ENCODE data around the gene SEC14L2.
"Not testable (repeated sequence)": the region's sequence is repeated elsewhere in the genome, so short reads cannot be mapped to it uniquely, and the experiment has no call there.

SEC14L2 gene

DNA sequence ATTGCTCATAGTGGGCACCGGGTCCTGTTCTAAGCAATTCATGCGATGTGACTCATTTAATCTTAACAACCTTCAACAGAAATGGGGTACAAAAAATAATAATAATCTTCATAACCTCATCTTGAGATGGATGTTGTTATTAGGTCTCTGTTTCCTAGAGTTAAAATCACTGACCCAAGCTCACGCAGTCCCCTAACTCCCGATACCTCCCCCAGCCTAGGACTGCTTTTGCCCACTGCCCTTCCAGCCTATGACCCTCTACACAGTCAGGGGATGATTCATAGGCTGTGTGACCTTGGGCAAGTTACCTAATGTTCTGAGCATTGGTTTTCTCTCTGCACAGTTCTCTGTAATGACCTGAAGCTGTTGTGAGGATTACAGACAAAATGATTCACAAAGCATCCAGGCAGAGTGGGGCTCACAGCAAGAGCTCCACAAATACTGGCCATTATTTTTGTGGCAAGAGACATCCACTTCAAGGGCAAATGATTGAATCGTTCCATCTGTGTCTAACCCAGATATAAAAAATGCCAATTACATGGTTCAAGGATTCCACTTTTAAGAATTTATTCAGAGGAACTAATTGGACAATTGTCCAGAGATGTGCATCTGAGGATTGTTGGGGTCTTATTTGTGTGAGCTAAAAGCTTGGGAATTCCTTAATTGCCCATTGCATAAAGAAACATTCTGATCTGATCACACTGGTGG lies 48.8 kb downstream of the SEC14L2 start:
- H3K36me3 ChIP-seq (ENCODE audit: control insufficient read depth, insufficient read depth, low read length, severe bottlenecking), result no peaks in the 10 kb centered on the region
- peak; percentile 15 for DNase-seq (ENCODE audit: low read depth)
- no peaks in the 10 kb centered on the region for H3K9me3 ChIP-seq (ENCODE audit: control insufficient read depth, low read length)
- H3K4me3 ChIP-seq (ENCODE audit: low read length), result no peak overlapping the region
- H3K9ac ChIP-seq (ENCODE audit: low read length), result peak overlapping the region; percentile 62
- H3K27me3 ChIP-seq (replicated peaks; ENCODE audit: control insufficient read depth, insufficient read depth, low read length), result peaks cover 2% of the 10 kb centered on the region
- peaks cover 18% of the 10 kb centered on the region for H3K4me1 ChIP-seq (ENCODE audit: control insufficient read depth, insufficient read depth, low read length)

DNA sequence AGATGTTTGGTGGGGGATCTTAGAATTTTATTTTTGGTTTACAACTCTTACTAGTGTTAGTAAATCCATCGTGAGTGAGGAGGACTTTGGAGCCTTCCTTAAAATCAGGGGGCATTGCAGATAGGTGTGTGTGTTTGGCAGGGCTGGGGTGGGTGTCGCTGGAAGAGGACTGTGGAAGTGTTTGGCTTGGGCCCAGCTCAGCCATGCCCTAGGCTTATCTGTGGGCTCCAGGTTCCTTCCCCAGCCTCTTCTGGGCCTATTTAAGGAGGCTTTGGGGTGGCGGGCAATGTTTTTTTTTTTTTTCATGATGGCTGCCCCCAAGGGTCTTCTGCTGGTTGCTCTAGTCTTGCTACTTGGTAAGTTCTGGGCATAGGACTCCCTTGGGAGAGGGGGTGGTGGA lies 50.8 kb downstream of the SEC14L2 start:
- no peak overlapping the region for H3K4me3 ChIP-seq (ENCODE audit: low read length)
- H3K27me3 ChIP-seq (replicated peaks; ENCODE audit: control insufficient read depth, insufficient read depth, low read length), result peaks cover 8% of the 10 kb centered on the region
- no peaks in the 10 kb centered on the region for H3K36me3 ChIP-seq (ENCODE audit: control insufficient read depth, insufficient read depth, low read length, severe bottlenecking)
- H3K9me3 ChIP-seq (ENCODE audit: control insufficient read depth, low read length), result no peaks in the 10 kb centered on the region
- H3K4me1 ChIP-seq (ENCODE audit: control insufficient read depth, insufficient read depth, low read length), result peaks cover 18% of the 10 kb centered on the region
- no peak overlapping the region for H3K9ac ChIP-seq (ENCODE audit: low read length)
- DNase-seq (ENCODE audit: low read depth), result no peak

DNA sequence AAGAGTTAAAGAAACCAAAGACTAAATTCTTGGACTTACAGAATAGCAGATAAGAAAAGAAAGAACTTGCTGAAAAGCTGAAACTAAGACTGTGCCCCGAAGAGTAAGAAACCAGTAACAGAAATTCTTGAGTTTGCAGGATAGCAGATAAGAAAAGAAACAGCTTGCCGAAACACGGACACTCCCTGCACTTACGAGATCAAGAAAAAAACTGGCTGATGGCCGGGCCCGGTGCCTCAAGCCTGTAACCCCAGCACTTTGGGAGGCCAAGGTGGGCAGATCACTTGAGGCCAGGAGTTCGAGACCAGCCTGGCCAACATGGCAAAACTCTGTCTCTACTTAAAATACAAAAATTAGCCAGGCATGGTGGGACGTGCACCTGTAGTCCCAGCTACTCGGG lies 54.7 kb downstream of the SEC14L2 start:
- H3K27me3 ChIP-seq (replicated peaks; ENCODE audit: control insufficient read depth, insufficient read depth, low read length); H3K4me1 ChIP-seq (ENCODE audit: control insufficient read depth, insufficient read depth, low read length); DNase-seq (ENCODE audit: low read depth): not testable (repeated sequence)

DNA sequence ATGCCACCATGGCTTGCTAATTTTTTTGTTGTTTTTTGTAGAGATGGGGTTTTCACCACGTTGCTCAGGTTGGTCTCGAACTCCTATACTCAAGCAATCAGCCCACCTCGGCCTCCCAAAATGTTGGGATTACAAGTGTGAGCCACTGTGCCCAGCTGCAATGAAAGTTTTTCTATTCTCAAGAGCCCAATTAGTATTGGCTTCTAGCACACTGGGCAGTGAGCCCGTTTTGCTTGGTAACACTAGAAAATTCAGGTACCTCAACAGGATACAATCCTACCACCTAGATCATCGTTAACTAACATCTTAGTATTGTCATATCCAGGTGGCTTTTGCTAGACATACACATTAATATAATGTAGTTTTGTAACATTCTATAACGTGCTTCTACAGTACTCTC lies 56.0 kb downstream of the SEC14L2 start:
- H3K36me3 ChIP-seq (ENCODE audit: control insufficient read depth, insufficient read depth, low read length, severe bottlenecking), result no peaks in the 10 kb centered on the region
- no peak overlapping the region for H3K9ac ChIP-seq (ENCODE audit: low read length)
- H3K9me3 ChIP-seq (ENCODE audit: control insufficient read depth, low read length), result no peaks in the 10 kb centered on the region
- peaks cover 8% of the 10 kb centered on the region for H3K27me3 ChIP-seq (replicated peaks; ENCODE audit: control insufficient read depth, insufficient read depth, low read length)
- no peak for DNase-seq (ENCODE audit: low read depth)
- H3K4me1 ChIP-seq (ENCODE audit: control insufficient read depth, insufficient read depth, low read length), result peaks cover 6% of the 10 kb centered on the region
- H3K4me3 ChIP-seq (ENCODE audit: low read length), result no peak overlapping the region

More for the DNA sequence above, 54.7 kb downstream of the SEC14L2 start:
- H3K9ac ChIP-seq (ENCODE audit: low read length); H3K36me3 ChIP-seq (ENCODE audit: control insufficient read depth, insufficient read depth, low read length, severe bottlenecking); H3K9me3 ChIP-seq (ENCODE audit: control insufficient read depth, low read length); H3K4me3 ChIP-seq (ENCODE audit: low read length): not testable (repeated sequence)

DNA sequence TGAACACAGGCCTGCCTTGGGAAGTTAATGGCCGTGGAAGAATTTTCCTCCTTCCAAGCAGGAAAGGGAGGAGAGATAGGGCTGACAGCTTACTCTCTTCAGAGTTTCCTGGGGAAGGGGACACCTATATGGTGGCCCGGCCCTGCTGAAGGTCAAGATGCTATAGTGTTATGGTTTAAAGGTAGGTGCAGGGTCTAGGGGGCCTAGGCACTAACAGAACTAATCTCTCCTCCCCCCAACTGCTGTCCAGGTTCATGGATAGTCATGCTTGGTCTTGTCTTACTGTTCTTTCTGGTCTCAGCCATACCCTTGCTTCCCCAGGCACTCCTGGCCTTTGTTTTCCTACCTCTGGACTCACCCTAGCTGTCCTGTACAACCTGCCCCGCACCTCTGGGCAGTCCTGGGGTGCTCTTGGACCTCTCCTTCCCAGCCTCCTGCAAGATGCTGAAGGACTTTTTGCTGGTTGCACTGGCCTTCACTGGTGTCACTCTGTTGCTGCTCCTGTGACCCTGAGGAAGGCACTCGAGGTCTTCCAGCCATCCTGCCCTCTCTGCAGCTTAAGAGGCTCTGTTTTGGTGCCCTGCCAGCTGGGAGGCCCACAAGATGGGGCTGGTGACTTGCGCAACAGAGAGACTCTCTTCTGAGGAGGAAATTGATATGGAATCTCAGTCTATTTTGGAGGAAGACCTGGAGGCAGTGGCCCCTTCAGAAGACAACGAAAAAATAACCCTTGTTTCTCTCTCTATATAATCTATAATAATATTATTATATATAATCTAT lies 57.1 kb downstream of the SEC14L2 start:
- no peaks in the 10 kb centered on the region for H3K9me3 ChIP-seq (ENCODE audit: control insufficient read depth, low read length)
- no peak overlapping the region for H3K9ac ChIP-seq (ENCODE audit: low read length)
- H3K27me3 ChIP-seq (replicated peaks; ENCODE audit: control insufficient read depth, insufficient read depth, low read length), result peaks cover 8% of the 10 kb centered on the region
- H3K4me3 ChIP-seq (ENCODE audit: low read length), result no peak overlapping the region
- peak; percentile 36 for DNase-seq (ENCODE audit: low read depth)
- H3K4me1 ChIP-seq (ENCODE audit: control insufficient read depth, insufficient read depth, low read length), result peaks cover 10% of the 10 kb centered on the region
- no peaks in the 10 kb centered on the region for H3K36me3 ChIP-seq (ENCODE audit: control insufficient read depth, insufficient read depth, low read length, severe bottlenecking)

DNA sequence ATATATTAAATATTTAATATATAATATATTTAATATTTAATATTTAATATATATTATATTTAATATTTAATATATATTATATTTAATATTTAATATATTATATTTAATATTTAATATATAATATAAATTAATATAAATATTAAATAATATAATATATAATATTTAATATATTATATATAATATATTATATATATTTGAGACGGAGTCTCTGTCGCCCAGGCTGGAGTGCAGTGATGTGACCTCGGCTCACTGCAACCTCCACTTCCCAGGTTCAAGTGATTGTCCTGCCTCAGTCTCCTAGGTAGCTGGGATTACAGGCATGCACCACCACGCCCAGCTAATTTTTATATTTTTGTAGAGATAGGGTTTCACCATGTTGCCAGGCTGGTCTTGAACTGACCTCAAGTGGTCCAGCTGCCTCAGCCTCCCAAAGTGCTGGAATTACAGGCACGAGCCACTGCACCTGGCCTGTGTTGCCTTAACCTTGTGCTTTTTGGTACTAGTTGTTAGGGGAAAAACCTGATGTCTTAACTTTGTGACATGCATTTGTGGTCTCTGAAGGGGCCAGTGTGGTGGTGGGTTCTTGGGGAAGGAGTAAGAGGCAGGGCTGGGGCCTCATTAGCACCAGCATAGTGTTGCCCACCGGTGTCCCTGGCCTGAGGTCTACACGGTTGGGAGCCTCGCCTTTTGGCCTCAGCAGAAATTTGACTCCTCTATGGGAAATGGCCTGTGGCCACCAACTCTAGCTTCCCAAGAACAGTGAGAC lies 58.4 kb downstream of the SEC14L2 start:
- Histone ChIP-seq H3K4me1 (ENCODE audit: control insufficient read depth, insufficient read depth, low read length) (peaks cover 10% of the 10 kb centered on the region), H3K4me3 (ENCODE audit: low read length) (no peak overlapping the region), H3K9ac (ENCODE audit: low read length) (no peak overlapping the region), H3K9me3 (ENCODE audit: control insufficient read depth, low read length) (no peaks in the 10 kb centered on the region), H3K36me3 (ENCODE audit: control insufficient read depth, insufficient read depth, low read length, severe bottlenecking) (no peaks in the 10 kb centered on the region), H3K27me3 (replicated peaks; ENCODE audit: control insufficient read depth, insufficient read depth, low read length) (peaks cover 8% of the 10 kb centered on the region)
- DNase-seq (ENCODE audit: low read depth), result no peak

DNA sequence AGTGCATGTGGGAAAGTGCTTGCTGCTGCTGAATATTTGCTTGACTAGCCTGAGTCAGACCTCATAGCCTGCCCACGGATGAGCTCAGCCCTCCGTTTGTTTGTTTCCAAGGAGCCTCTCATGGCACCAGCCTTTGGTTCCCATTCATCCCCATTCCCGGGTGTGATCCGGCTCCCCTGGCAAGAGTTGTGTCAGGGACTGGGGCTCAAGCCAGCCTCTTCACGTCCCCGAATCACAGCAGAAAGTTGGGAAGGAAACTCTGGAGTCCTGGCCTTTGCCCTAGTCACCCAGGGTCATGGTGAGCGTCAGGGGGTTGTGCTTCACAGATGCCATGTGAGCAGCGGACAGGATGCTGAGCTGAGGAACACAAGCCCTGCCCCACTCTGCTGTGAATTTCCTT lies 61.2 kb downstream of the SEC14L2 start:
- no peak overlapping the region for H3K4me3 ChIP-seq (ENCODE audit: low read length)
- peaks cover 15% of the 10 kb centered on the region for H3K27me3 ChIP-seq (replicated peaks; ENCODE audit: control insufficient read depth, insufficient read depth, low read length)
- H3K4me1 ChIP-seq (ENCODE audit: control insufficient read depth, insufficient read depth, low read length), result peaks cover 10% of the 10 kb centered on the region

DNA sequence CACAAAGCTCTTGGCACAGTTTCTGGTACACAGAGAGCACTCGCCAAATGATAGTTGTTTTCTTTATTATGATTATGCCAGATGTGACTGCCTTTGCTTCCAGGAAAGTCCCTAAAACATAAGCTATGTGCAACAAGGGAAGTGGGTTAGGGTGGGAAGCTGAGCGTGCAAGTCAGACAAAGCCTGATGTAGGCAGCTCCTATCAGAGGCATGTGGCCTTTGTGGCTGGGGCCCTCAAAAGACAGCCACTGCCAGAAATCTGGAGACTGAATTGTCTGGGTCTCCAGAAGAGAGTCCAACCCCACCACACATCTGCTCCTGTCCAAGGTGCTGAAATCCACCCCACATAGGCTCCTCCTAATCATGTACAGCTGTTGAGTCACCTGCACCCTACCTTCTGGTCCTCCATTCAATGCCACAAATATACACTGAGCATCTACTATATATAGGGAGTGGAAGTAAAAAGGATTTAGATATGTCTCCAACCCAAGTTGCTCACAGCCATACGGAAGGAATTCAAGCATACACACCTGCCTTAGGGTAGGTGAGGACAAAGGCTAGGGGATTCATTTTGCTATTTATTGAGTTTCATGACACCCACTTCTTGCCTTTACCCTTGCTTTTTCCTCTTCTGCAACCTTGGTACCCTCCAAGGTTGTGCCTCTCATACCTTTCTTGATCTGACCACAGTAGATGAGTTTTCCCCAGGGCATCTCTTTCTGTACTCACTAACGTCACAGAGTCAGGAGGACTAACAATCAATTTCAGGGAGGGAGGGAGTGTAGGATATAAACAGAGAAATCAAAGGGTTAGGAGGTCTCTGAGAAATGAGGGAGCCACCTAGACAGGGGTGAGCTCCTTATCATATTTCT lies 62.6 kb downstream of the SEC14L2 start:
- H3K9ac ChIP-seq (ENCODE audit: low read length), result no peak overlapping the region
- H3K36me3 ChIP-seq (ENCODE audit: control insufficient read depth, insufficient read depth, low read length, severe bottlenecking), result no peaks in the 10 kb centered on the region
- H3K4me3 ChIP-seq (ENCODE audit: low read length), result no peak overlapping the region
- no peaks in the 10 kb centered on the region for H3K9me3 ChIP-seq (ENCODE audit: control insufficient read depth, low read length)
- peak; percentile 22 for DNase-seq (ENCODE audit: low read depth)
- peaks cover 15% of the 10 kb centered on the region for H3K27me3 ChIP-seq (replicated peaks; ENCODE audit: control insufficient read depth, insufficient read depth, low read length)
- peaks cover 10% of the 10 kb centered on the region for H3K4me1 ChIP-seq (ENCODE audit: control insufficient read depth, insufficient read depth, low read length)

More for the DNA sequence above, 61.2 kb downstream of the SEC14L2 start:
- Histone ChIP-seq H3K9ac (ENCODE audit: low read length) (no peak overlapping the region), H3K36me3 (ENCODE audit: control insufficient read depth, insufficient read depth, low read length, severe bottlenecking) (no peaks in the 10 kb centered on the region), H3K9me3 (ENCODE audit: control insufficient read depth, low read length) (no peaks in the 10 kb centered on the region)
- DNase-seq (ENCODE audit: low read depth), result peak; percentile 8

DNA sequence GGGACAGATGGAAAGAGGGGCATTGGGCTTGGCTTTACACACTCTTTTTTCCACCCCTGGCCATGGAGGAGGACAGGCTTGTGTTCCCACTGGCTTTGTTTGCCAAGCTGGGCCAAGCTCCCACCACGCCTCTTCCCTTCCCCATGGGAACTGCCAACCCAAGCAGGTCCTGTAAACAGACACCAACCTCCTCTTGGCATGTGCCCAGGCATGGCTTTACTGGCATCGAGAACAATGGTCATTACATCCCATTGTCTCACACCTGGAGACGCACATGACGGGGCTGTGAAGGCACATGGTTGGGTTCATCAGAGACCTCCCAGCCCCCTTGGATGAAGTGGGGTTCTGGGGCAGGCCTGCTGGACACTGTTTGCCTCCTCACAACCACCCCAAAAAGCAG lies 63.3 kb downstream of the SEC14L2 start:
- Histone ChIP-seq H3K9me3 (ENCODE audit: control insufficient read depth, low read length) (no peaks in the 10 kb centered on the region), H3K4me3 (ENCODE audit: low read length) (no peak overlapping the region), H3K27me3 (replicated peaks; ENCODE audit: control insufficient read depth, insufficient read depth, low read length) (peaks cover 20% of the 10 kb centered on the region), H3K9ac (ENCODE audit: low read length) (no peak overlapping the region), H3K4me1 (ENCODE audit: control insufficient read depth, insufficient read depth, low read length) (peaks cover 10% of the 10 kb centered on the region), H3K36me3 (ENCODE audit: control insufficient read depth, insufficient read depth, low read length, severe bottlenecking) (no peaks in the 10 kb centered on the region)
- no peak for DNase-seq (ENCODE audit: low read depth)

DNA sequence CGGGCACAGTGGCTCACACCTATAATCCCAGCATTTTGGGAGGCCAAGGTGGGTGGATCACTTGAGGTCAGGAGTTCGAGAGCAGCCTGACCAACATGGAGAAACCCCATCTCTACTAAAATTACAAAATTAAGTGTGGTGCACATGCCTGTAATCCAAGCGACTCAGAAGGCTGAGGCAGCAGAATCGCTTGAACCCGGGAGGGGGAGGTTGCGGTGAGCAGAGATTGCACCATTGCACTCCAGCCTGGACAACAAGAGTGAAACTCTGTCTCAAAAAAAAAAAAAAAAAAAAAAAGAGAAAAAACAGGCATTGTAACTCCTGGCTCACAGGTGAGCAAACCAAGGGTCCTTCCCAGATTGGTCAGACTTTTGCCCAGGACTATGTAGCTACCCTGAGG lies 63.7 kb downstream of the SEC14L2 start:
- DNase-seq (ENCODE audit: low read depth), result not testable (repeated sequence)

More for the DNA sequence above, 63.7 kb downstream of the SEC14L2 start:
- not testable (repeated sequence) for H3K9me3 ChIP-seq (ENCODE audit: control insufficient read depth, low read length); H3K9ac ChIP-seq (ENCODE audit: low read length); H3K4me3 ChIP-seq (ENCODE audit: low read length); H3K36me3 ChIP-seq (ENCODE audit: control insufficient read depth, insufficient read depth, low read length, severe bottlenecking)
- Histone ChIP-seq H3K27me3 (replicated peaks; ENCODE audit: control insufficient read depth, insufficient read depth, low read length) (peaks cover 20% of the 10 kb centered on the region), H3K4me1 (ENCODE audit: control insufficient read depth, insufficient read depth, low read length) (peaks cover 10% of the 10 kb centered on the region)
